Left lung (tissue), 14 donors: ENCODE measurements around the gene MTHFD1L. TPM values are rescaled to one million over a fixed set of nuclear protein-coding genes. Genes with fewer than 3 reads are reported as not detected.
"Not testable (repeated sequence)": the region's sequence is repeated elsewhere in the genome, so short reads cannot be mapped to it uniquely, and the experiment has no call there.

Experiments
- ATAC-seq: fragments of 200-7000 bp; cut with Tn5 transposase; one replicate; pipeline ENCODE4 v1.9.1; 2020; ENCODE audit warnings: moderate library complexity
- DNase-seq, 4 donors: peaks; one replicate each; pipeline ENCODE4 v3.0.0-alpha.2; 2013 to 2020
- H3K27ac ChIP-seq, 2 donors: fragments of 200-600 bp; sonication (generic) in 1 of 2; one replicate each; pipeline versions ENCODE4 v1.5.0 to v1.8.0; 2020 to 2021
- H3K27me3 ChIP-seq, 2 donors: fragments of 200-600 bp; sonication (generic) in 1 of 2; one replicate each; pipeline versions ENCODE4 v1.5.0 to v1.8.0; 2020 to 2021
- H3K36me3 ChIP-seq, 2 donors: fragments of 200-600 bp; sonication (generic) in 1 of 2; one replicate each; pipeline versions ENCODE4 v1.5.0 to v1.8.0; 2020 to 2021
- H3K4me1 ChIP-seq, 2 donors: fragments of 200-600 bp; one replicate each; pipeline ENCODE4 v1.8.0; 2021
- H3K4me3 ChIP-seq, 2 donors: fragments of 200-600 bp; sonication (generic) in 1 of 2; one replicate each; pipeline versions ENCODE4 v1.5.0 to v1.8.0; 2020 to 2021; ENCODE audit warnings: mild to moderate bottlenecking in 1 of 2
- H3K9me3 ChIP-seq, 2 donors: fragments of 200-600 bp; sonication (generic) in 1 of 2; one replicate each; pipeline versions ENCODE4 v1.5.0 to v1.8.0; 2020 to 2021
- CTCF ChIP-seq, 2 donors: fragments of 200-600 bp; sonication (generic) in 1 of 2; IDR thresholded peaks; one replicate each; pipeline versions ENCODE4 v1.5.0 to v1.8.0; 2021; ENCODE audit warnings: antibody characterized with exemption in 2 of 2
- intact Hi-C, 2 donors: fragments of 100-400 bp; cut with DNase I; formaldehyde crosslinking; loops; one replicate each; pipeline versions ENCODE4 v1.11.2 to v1.14.2; 2022
- long read RNA-seq, 12 donors: library from polyadenylated mRNA in 2 of 12; unstranded in 2 of 12; transcript quantifications; one replicate each; pipeline ENCODE4 v2.0.0 and lab custom pipeline, GENCODE V29; 2019 to 2026
- polyA plus RNA-seq, 6 donors: library from polyadenylated mRNA; unstranded; fragments of 120-200 nt; gene quantifications; one replicate each; pipeline ENCODE4 v1.2.1, GENCODE V29; 2013; ENCODE audit not compliant: insufficient read length in 6 of 6
- total RNA-seq, 2 donors: library from RNA; stranded (reverse); fragmentation: NEBNext Ultra II Directional; extraction: Animal tissue kit (Norgen Biotek cat#: 25700); gene quantifications; one replicate each; pipeline ENCODE4 v1.2.1, GENCODE V29; 2021
- donor health status: DM: no; HTN: yes; CAD: no.
- donor health status: DM: no; HTN: no; CAD: no.

MTHFD1L gene
- total RNA-seq (10 to 100 TPM; 21.2 to 38.2 TPM), polyA plus RNA-seq (10 to 100 TPM; 11.9 to 20.7 (median 15.4) TPM)
- long read RNA-seq, donor 1, partial matches to known transcripts: 10 of 11 reads
- long read RNA-seq, donor 1, other reads (novel, unspliced or antisense): 0 of 11 reads
- long read RNA-seq, donor 2: 0 reads
- long read RNA-seq, donor 3: 0 reads
- long read RNA-seq, donor 4, partial matches to known transcripts: 0 of 3 reads
- long read RNA-seq, donor 4, other reads (novel, unspliced or antisense): 3 of 3 reads
- long read RNA-seq, donor 5: 0 reads
- long read RNA-seq, donor 6, partial matches to known transcripts: 0 of 1 reads
- long read RNA-seq, donor 6, other reads (novel, unspliced or antisense): 0 of 1 reads
- long read RNA-seq, donor 7, partial matches to known transcripts: 0 of 1 reads
- long read RNA-seq, donor 7, other reads (novel, unspliced or antisense): 0 of 1 reads
- long read RNA-seq, donor 8, partial matches to known transcripts: 0 of 1 reads
- long read RNA-seq, donor 8, other reads (novel, unspliced or antisense): 0 of 1 reads
- long read RNA-seq, donor 9: 0 reads
- long read RNA-seq, donor 10, partial matches to known transcripts: 3 of 8 reads
- long read RNA-seq, donor 10, other reads (novel, unspliced or antisense): 5 of 8 reads
- long read RNA-seq, donor 11, partial matches to known transcripts: 6 of 7 reads
- long read RNA-seq, donor 11, other reads (novel, unspliced or antisense): 0 of 7 reads
- long read RNA-seq, donor 12: 0 reads

GRCh38 chr6:150865406-150866146 lies at the start of gene MTHFD1L:
Gene MTHFD1L, plus strand, starts transcription at chr6:150865702. Its CDS starts 121 bp downstream, at chr6:150865823.
- peaks cover 3 to 15% of the 10 kb centered on the region in 2 donors for H3K4me1 ChIP-seq
- TF ChIP-seq CTCF (IDR thresholded peaks at IDR 0.05): peak; percentile 56 to 70
- H3K36me3 ChIP-seq: no peaks in the 10 kb centered on the region
- peak within 1 kb of the TSS; percentile 81 to 97 for H3K27ac ChIP-seq
- no peaks in the 10 kb centered on the region for H3K27me3 ChIP-seq
- intact Hi-C loops: no loop called here
- DNase-seq (peak; percentile 63 to 94 (median 82)), ATAC-seq (peak; percentile 80)
- peak within 1 kb of the TSS; percentile 76 to 87 for H3K4me3 ChIP-seq
- H3K9me3 ChIP-seq: no peaks in the 10 kb centered on the region

GRCh38 chr6:150816554-150816953 lies 48.9 kb upstream of the MTHFD1L start:
- not testable (repeated sequence) for H3K9me3 ChIP-seq, H3K27me3 ChIP-seq, H3K27ac ChIP-seq, ATAC-seq, H3K4me3 ChIP-seq, DNase-seq
- H3K36me3 ChIP-seq: peaks cover 0 to 25% of the 10 kb centered on the region in 2 donors
- intact Hi-C loops: loop anchor here (5.0 to 10.0 kb wide), 2 partner anchors 392 to 399 kb away; no protein-coding TSS in a partner anchor
- H3K4me1 ChIP-seq: peaks cover 6 to 20% of the 10 kb centered on the region in 2 donors

GRCh38 chr6:150822932-150823331 lies 42.6 kb upstream of the MTHFD1L start:
- Histone ChIP-seq H3K4me1 (no peaks in the 10 kb centered on the region), H3K27ac (no peak overlapping the region), H3K4me3 (no peak overlapping the region), H3K9me3 (no peaks in the 10 kb centered on the region), H3K27me3 (no peaks in the 10 kb centered on the region), H3K36me3 (peaks cover 0 to 29% of the 10 kb centered on the region in 2 donors)
- no peak for DNase-seq
- no peak for TF ChIP-seq CTCF (IDR thresholded peaks at IDR 0.05)
- no peak for ATAC-seq
- intact Hi-C loops: no loop called here

- Histone ChIP-seq H3K9me3 (no peaks in the 10 kb centered on the region), H3K36me3 (peaks cover 0 to 11% of the 10 kb centered on the region in 2 donors), H3K27me3 (no peaks in the 10 kb centered on the region), H3K27ac (no peak overlapping the region), H3K4me1 (no peaks in the 10 kb centered on the region), H3K4me3 (no peak overlapping the region)
- intact Hi-C loops: no loop called here
- DNase-seq (no peak), ATAC-seq (no peak)
- TF ChIP-seq CTCF (IDR thresholded peaks at IDR 0.05): no peak
Measured at GRCh38 chr6:150826788-150827187, 38.7 kb upstream of the MTHFD1L start.

- ATAC-seq, H3K27ac ChIP-seq, DNase-seq: not testable (repeated sequence)
Measured at GRCh38 chr6:150828107-150828506, 37.4 kb upstream of the MTHFD1L start.

More at GRCh38 chr6:150828107-150828506, 37.4 kb upstream of the MTHFD1L start:
- H3K4me1 ChIP-seq, H3K27me3 ChIP-seq, H3K4me3 ChIP-seq, intact Hi-C loops, H3K9me3 ChIP-seq: not testable (repeated sequence)
- H3K36me3 ChIP-seq: peaks cover 0 to 15% of the 10 kb centered on the region in 2 donors
